Measurements from ENCODE around the gene GPSM3. TPM values are rescaled to one million over a fixed set of nuclear protein-coding genes. Genes with fewer than 3 reads are reported as not detected.

Gene GPSM3
- total and polyA plus RNA-seq, 4 donors = 2.3 to 8.0 (median 6.3) TPM

- H3K36me3 ChIP-seq (ENCODE audit: control insufficient read depth in 4 of 4, insufficient read depth in 3 of 4, low read depth in 1 of 4, low read length in 3 of 4) = no peaks in the 10 kb centered on the region
- 79% methylated on average over 7 of the region's 7 CpGs for WGBS
- TF ChIP-seq CTCF (IDR thresholded peaks at IDR 0.05; ENCODE audit: low read depth, low read length, missing input control) = no peak
Measured at GRCh38 chr6:32218167-32218566, 25.7 kb upstream of the GPSM3 start.

GRCh38 chr6:32216998-32217397, 24.6 kb upstream of the GPSM3 start:
- Histone ChIP-seq H3K4me3 (ENCODE audit: low read depth in 1 of 3, low read length in 3 of 3) (no peak overlapping the region), H3K36me3 (ENCODE audit: control insufficient read depth in 4 of 4, insufficient read depth in 3 of 4, low read depth in 1 of 4, low read length in 3 of 4) (no peaks in the 10 kb centered on the region), H3K27ac (ENCODE audit: low read depth in 1 of 2, low read length in 2 of 2) (no peak overlapping the region), H3K27me3 (ENCODE audit: control insufficient read depth in 4 of 4, insufficient read depth in 4 of 4, low read length in 3 of 4) (no peaks in the 10 kb centered on the region), H3K9me3 (ENCODE audit: control insufficient read depth in 4 of 4, low read length in 3 of 4) (no peaks in the 10 kb centered on the region), H3K9ac (ENCODE audit: low read depth in 1 of 2, low read length in 2 of 2) (no peak overlapping the region), H3K4me1 (ENCODE audit: control insufficient read depth in 4 of 4, insufficient read depth in 4 of 4, low read length in 3 of 4) (no peaks in the 10 kb centered on the region)
- DNase-seq (ENCODE audit: low spot score) = no peak
- WGBS = 87% methylated on average over 11 of the region's 11 CpGs
- TF ChIP-seq FOXA1 (IDR thresholded peaks at IDR 0.05) (no peak), ZBTB33 (IDR thresholded peaks at IDR 0.05) (no peak), GABPA (IDR thresholded peaks at IDR 0.05 in 1 of 2, conservative IDR thresholded peaks at IDR 0.05 in 1 of 2) (no peak), MAX (IDR thresholded peaks at IDR 0.05) (no peak), ATF3 (IDR thresholded peaks at IDR 0.05) (no peak)

More at GRCh38 chr6:32218167-32218566, 25.7 kb upstream of the GPSM3 start:
- Histone ChIP-seq H3K9ac (ENCODE audit: low read depth in 1 of 2, low read length in 2 of 2) (no peak overlapping the region), H3K27me3 (ENCODE audit: control insufficient read depth in 4 of 4, insufficient read depth in 4 of 4, low read length in 3 of 4) (no peaks in the 10 kb centered on the region), H3K4me1 (ENCODE audit: control insufficient read depth in 4 of 4, insufficient read depth in 4 of 4, low read length in 3 of 4) (no peaks in the 10 kb centered on the region), H3K27ac (ENCODE audit: low read depth in 1 of 2, low read length in 2 of 2) (no peak overlapping the region), H3K4me3 (ENCODE audit: low read depth in 1 of 3, low read length in 3 of 3) (no peak overlapping the region), H3K9me3 (ENCODE audit: control insufficient read depth in 4 of 4, low read length in 3 of 4) (no peaks in the 10 kb centered on the region)
- no peak for DNase-seq (ENCODE audit: low spot score)

GRCh38 chr6:32216285-32216684, 23.8 kb upstream of the GPSM3 start:
- DNase-seq (ENCODE audit: low spot score) = no peak
- H3K4me3 ChIP-seq (ENCODE audit: low read depth in 1 of 3, low read length in 3 of 3) = no peak overlapping the region
- no peaks in the 10 kb centered on the region for H3K27me3 ChIP-seq (ENCODE audit: control insufficient read depth in 4 of 4, insufficient read depth in 4 of 4, low read length in 3 of 4)
- no peak overlapping the region for H3K9ac ChIP-seq (ENCODE audit: low read depth in 1 of 2, low read length in 2 of 2)
- 78% methylated on average over 10 of the region's 10 CpGs for WGBS
- no peaks in the 10 kb centered on the region for H3K4me1 ChIP-seq (ENCODE audit: control insufficient read depth in 4 of 4, insufficient read depth in 4 of 4, low read length in 3 of 4)
- H3K36me3 ChIP-seq (ENCODE audit: control insufficient read depth in 4 of 4, insufficient read depth in 3 of 4, low read depth in 1 of 4, low read length in 3 of 4) = no peaks in the 10 kb centered on the region
- no peak for TF ChIP-seq FOXA2 (IDR thresholded peaks at IDR 0.05)
- TF ChIP-seq ZBTB33 (IDR thresholded peaks at IDR 0.05) = no peak
- no peak for TF ChIP-seq JUND (IDR thresholded peaks at IDR 0.05)
- no peak for TF ChIP-seq MAX (IDR thresholded peaks at IDR 0.05)
- no peak for TF ChIP-seq CTCF (IDR thresholded peaks at IDR 0.05; ENCODE audit: low read depth, low read length, missing input control)
- no peak for TF ChIP-seq FOXA1 (IDR thresholded peaks at IDR 0.05)
- no peaks in the 10 kb centered on the region for H3K9me3 ChIP-seq (ENCODE audit: control insufficient read depth in 4 of 4, low read length in 3 of 4)
- H3K27ac ChIP-seq (ENCODE audit: low read depth in 1 of 2, low read length in 2 of 2) = no peak overlapping the region

Measured in liver (tissue), 9 donors.